ENCODE measurements around the gene KRTAP4-8.

GRCh38 chr17:41064301-41064700 lies 33.6 kb downstream of the KRTAP4-8 start:
- TF ChIP-seq, protein P1, sequence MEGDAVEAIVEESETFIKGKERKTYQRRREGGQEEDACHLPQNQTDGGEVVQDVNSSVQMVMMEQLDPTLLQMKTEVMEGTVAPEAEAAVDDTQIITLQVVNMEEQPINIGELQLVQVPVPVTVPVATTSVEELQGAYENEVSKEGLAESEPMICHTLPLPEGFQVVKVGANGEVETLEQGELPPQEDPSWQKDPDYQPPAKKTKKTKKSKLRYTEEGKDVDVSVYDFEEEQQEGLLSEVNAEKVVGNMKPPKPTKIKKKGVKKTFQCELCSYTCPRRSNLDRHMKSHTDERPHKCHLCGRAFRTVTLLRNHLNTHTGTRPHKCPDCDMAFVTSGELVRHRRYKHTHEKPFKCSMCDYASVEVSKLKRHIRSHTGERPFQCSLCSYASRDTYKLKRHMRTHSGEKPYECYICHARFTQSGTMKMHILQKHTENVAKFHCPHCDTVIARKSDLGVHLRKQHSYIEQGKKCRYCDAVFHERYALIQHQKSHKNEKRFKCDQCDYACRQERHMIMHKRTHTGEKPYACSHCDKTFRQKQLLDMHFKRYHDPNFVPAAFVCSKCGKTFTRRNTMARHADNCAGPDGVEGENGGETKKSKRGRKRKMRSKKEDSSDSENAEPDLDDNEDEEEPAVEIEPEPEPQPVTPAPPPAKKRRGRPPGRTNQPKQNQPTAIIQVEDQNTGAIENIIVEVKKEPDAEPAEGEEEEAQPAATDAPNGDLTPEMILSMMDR (IDR thresholded peaks at IDR 0.05) = no peak
- TF ChIP-seq EZH2 (IDR thresholded peaks at IDR 0.05; ENCODE audit: borderline replicate concordance, insufficient read depth, low read depth, low read length, poor library complexity, severe bottlenecking) = no peak
